ENCODE results near the gene FAM47E. TPM values are rescaled to one million over a fixed set of nuclear protein-coding genes. Genes with fewer than 3 reads are reported as not detected.
"Not testable (repeated sequence)": the region's sequence is repeated elsewhere in the genome, so short reads cannot be mapped to it uniquely, and the experiment has no call there.

Gene FAM47E
- total RNA-seq, 1 donor from 2014 or later: not detected

- no peaks in the 10 kb centered on the region for H3K4me1 Mint-ChIP-seq
- H3K27me3 Mint-ChIP-seq: peaks cover 11% of the 10 kb centered on the region
- intact Hi-C loops (cut with micrococcal nuclease): no loop called here
- DNase-seq (no peak), ATAC-seq (ENCODE audit: low read depth) (no peak)
- POLR2A ChIA-PET: no interaction called here
- no peak overlapping the region for H3K27ac Mint-ChIP-seq
- H3K36me3 Mint-ChIP-seq (ENCODE audit: low read depth): no peaks in the 10 kb centered on the region
- H3K9me3 Mint-ChIP-seq: no peaks in the 10 kb centered on the region
- CTCF ChIA-PET: no interaction called here
- no peak for TF ChIP-seq CTCF (IDR thresholded peaks at IDR 0.05)
- no peak overlapping the region for H3K4me3 Mint-ChIP-seq
Observed at GRCh38 chr4:76276813-76277212, 25.3 kb downstream of the FAM47E start.

- TF ChIP-seq CTCF (IDR thresholded peaks at IDR 0.05): no peak
- ATAC-seq (ENCODE audit: low read depth) (no peak), DNase-seq (no peak)
- Mint-ChIP-seq H3K27me3 (peaks cover 11% of the 10 kb centered on the region), H3K27ac (no peak overlapping the region), H3K4me3 (no peak overlapping the region), H3K9me3 (no peaks in the 10 kb centered on the region), H3K36me3 (ENCODE audit: low read depth) (no peaks in the 10 kb centered on the region), H3K4me1 (no peaks in the 10 kb centered on the region)
- POLR2A ChIA-PET: no interaction called here
- intact Hi-C loops (cut with micrococcal nuclease): no loop called here
- CTCF ChIA-PET: no interaction called here
Observed at GRCh38 chr4:76277667-76278066, 26.1 kb downstream of the FAM47E start.

- no peak overlapping the region for H3K27ac Mint-ChIP-seq
- H3K9me3 Mint-ChIP-seq: no peaks in the 10 kb centered on the region
- TF ChIP-seq CTCF (IDR thresholded peaks at IDR 0.05): no peak
- CTCF ChIA-PET: no interaction called here
- H3K27me3 Mint-ChIP-seq: peaks cover 11% of the 10 kb centered on the region
- POLR2A ChIA-PET: no interaction called here
- H3K4me1 Mint-ChIP-seq: no peaks in the 10 kb centered on the region
- ATAC-seq (ENCODE audit: low read depth) (no peak), DNase-seq (no peak)
- H3K36me3 Mint-ChIP-seq (ENCODE audit: low read depth): no peaks in the 10 kb centered on the region
- no peak overlapping the region for H3K4me3 Mint-ChIP-seq
- intact Hi-C loops (cut with micrococcal nuclease): no loop called here
Observed at GRCh38 chr4:76278583-76278982, 27.1 kb downstream of the FAM47E start.

- intact Hi-C loops (cut with micrococcal nuclease): no loop called here
- Mint-ChIP-seq H3K36me3 (ENCODE audit: low read depth) (no peaks in the 10 kb centered on the region), H3K27me3 (peaks cover 15% of the 10 kb centered on the region), H3K4me3 (no peak overlapping the region), H3K4me1 (no peaks in the 10 kb centered on the region), H3K27ac (no peak overlapping the region), H3K9me3 (no peaks in the 10 kb centered on the region)
- TF ChIP-seq CTCF (IDR thresholded peaks at IDR 0.05): no peak
- POLR2A ChIA-PET: no interaction called here
- DNase-seq (no peak), ATAC-seq (ENCODE audit: low read depth) (no peak)
- CTCF ChIA-PET: no interaction called here
Observed at GRCh38 chr4:76279462-76279861, 27.9 kb downstream of the FAM47E start.

GRCh38 chr4:76280488-76281441 lies 29.2 kb downstream of the FAM47E start:
- TF ChIP-seq CTCF (IDR thresholded peaks at IDR 0.05): no peak
- intact Hi-C loops (cut with micrococcal nuclease): no loop called here
- H3K4me1 Mint-ChIP-seq: no peaks in the 10 kb centered on the region
- H3K9me3 Mint-ChIP-seq: no peaks in the 10 kb centered on the region
- no peaks in the 10 kb centered on the region for H3K36me3 Mint-ChIP-seq (ENCODE audit: low read depth)
- H3K27ac Mint-ChIP-seq: no peak overlapping the region
- no peak overlapping the region for H3K4me3 Mint-ChIP-seq
- no peak for DNase-seq
- POLR2A ChIA-PET: no interaction called here
- CTCF ChIA-PET: no interaction called here
- H3K27me3 Mint-ChIP-seq: peaks cover 9% of the 10 kb centered on the region
- ATAC-seq (ENCODE audit: low read depth): no peak

GRCh38 chr4:76281594-76281993 lies 30.1 kb downstream of the FAM47E start:
- H3K27me3 Mint-ChIP-seq; intact Hi-C loops (cut with micrococcal nuclease); ATAC-seq (ENCODE audit: low read depth); POLR2A ChIA-PET; H3K4me1 Mint-ChIP-seq; H3K9me3 Mint-ChIP-seq; H3K36me3 Mint-ChIP-seq (ENCODE audit: low read depth); DNase-seq; H3K4me3 Mint-ChIP-seq; H3K27ac Mint-ChIP-seq; CTCF ChIA-PET: not testable (repeated sequence)
